Right atrium auricular region (tissue), 2 donors: Measurements from ENCODE around the gene LAMB4. TPM values are rescaled to one million over a fixed set of nuclear protein-coding genes. Genes with fewer than 3 reads are reported as not detected.

Experiments
- DNase-seq: peaks from one replicate; pipeline ENCODE4 v3.0.0-alpha.2; 2019; ENCODE audit warnings: low spot score
- H3K27ac ChIP-seq, 2 donors: fragments of 200-600 bp; sonication (generic); 1 replicate in 1 of 2; 2 replicates in 1 of 2; pipeline ENCODE4 v1.5.1; 2016 to 2019
- H3K27me3 ChIP-seq, 2 donors: fragments of 200-600 bp; sonication (generic); one replicate each; pipeline versions ENCODE4 v1.5.1 to v1.6.0; 2017 to 2019
- H3K36me3 ChIP-seq: fragments of 200-600 bp; sonication (generic); one replicate; pipeline ENCODE4 v1.5.1; 2016
- H3K4me1 ChIP-seq, 2 donors: fragments of 200-600 bp; sonication (generic); one replicate each; pipeline versions ENCODE4 v1.5.1 to v1.6.0; 2017 to 2019
- H3K4me3 ChIP-seq, 2 donors: fragments of 200-600 bp; sonication (generic); 1 replicate in 1 of 2; 2 replicates in 1 of 2; pipeline ENCODE4 v1.5.1; 2017 to 2019; ENCODE audit warnings: mild to moderate bottlenecking in 1 of 2, moderate library complexity in 1 of 2
- H3K9me3 ChIP-seq, 2 donors: fragments of 200-600 bp; sonication (generic); one replicate each; pipeline ENCODE4 v1.5.1; 2019
- total RNA-seq, 2 donors: library from RNA; depleted of rRNA; stranded (reverse); fragments of >200 nt; gene quantifications; one replicate each; pipeline ENCODE4 v1.1.0, GENCODE V29; 2016
- TF ChIP-seq, protein P1 (sequence below), 2 donors: fragments of 200-600 bp; sonication (generic); IDR thresholded peaks; one replicate each; pipeline ENCODE4 v1.5.1; 2019; ENCODE audit warnings: antibody characterized with exemption in 2 of 2

Gene LAMB4
- total RNA-seq, 2 donors from 2014 or later, result not detected

DNA sequence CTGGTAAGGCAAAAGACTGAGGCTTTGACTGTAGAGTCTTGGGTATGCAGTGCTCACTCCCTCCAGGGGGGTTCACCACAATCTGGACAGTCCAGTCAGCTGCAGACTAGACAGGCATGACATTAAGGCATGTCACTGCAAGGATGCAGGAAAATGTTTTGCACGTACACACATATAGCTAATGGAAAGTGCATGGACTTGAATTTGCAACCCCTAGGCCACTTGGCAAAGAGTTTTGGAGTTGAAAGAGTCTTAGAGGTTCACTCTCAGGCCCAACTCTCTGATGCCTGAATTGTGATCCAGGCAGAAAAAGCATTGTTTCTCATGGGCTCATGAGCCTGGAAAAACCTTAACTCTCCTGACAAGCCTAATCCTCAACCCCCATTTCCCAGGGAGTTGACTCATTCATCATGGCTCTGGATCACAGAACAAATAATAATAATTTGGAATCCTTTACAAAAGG lies 51.9 kb downstream of the LAMB4 start:
- TF ChIP-seq, protein P1, sequence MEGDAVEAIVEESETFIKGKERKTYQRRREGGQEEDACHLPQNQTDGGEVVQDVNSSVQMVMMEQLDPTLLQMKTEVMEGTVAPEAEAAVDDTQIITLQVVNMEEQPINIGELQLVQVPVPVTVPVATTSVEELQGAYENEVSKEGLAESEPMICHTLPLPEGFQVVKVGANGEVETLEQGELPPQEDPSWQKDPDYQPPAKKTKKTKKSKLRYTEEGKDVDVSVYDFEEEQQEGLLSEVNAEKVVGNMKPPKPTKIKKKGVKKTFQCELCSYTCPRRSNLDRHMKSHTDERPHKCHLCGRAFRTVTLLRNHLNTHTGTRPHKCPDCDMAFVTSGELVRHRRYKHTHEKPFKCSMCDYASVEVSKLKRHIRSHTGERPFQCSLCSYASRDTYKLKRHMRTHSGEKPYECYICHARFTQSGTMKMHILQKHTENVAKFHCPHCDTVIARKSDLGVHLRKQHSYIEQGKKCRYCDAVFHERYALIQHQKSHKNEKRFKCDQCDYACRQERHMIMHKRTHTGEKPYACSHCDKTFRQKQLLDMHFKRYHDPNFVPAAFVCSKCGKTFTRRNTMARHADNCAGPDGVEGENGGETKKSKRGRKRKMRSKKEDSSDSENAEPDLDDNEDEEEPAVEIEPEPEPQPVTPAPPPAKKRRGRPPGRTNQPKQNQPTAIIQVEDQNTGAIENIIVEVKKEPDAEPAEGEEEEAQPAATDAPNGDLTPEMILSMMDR (IDR thresholded peaks at IDR 0.05), result no peak
- Histone ChIP-seq H3K27ac (no peak overlapping the region), H3K27me3 (no peaks in the 10 kb centered on the region)

DNA sequence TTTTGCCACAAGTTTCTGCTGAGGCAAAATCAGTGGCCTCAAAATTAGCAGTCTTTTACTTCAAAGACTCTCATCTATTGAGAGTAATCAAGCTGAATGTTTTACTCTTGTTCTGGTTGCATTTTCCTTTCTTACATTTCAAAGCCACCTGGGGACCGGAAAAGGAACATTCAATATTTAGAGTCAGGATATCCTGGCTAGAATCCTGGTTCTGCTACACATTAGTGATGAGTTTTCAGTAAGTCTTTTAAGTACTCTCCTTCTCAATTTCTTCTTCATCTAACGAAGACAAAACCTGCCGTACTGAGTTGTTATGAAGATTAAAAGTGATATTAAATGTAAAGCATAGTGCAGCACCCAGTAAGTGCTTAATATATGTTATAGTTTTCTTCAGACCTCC lies 52.5 kb downstream of the LAMB4 start:
- no peak overlapping the region for H3K27ac ChIP-seq
- TF ChIP-seq, protein P1 (IDR thresholded peaks at IDR 0.05), result no peak
- no peaks in the 10 kb centered on the region for H3K27me3 ChIP-seq
- no peak for DNase-seq
- no peak overlapping the region for H3K4me3 ChIP-seq
- peaks cover 0 to 7% of the 10 kb centered on the region in 2 donors for H3K9me3 ChIP-seq
- no peaks in the 10 kb centered on the region for H3K36me3 ChIP-seq
- H3K4me1 ChIP-seq, result no peaks in the 10 kb centered on the region

More for the DNA sequence above, 51.9 kb downstream of the LAMB4 start:
- DNase-seq, result no peak
- Histone ChIP-seq H3K4me3 (no peak overlapping the region), H3K36me3 (no peaks in the 10 kb centered on the region), H3K4me1 (no peaks in the 10 kb centered on the region), H3K9me3 (peaks cover 0 to 7% of the 10 kb centered on the region in 2 donors)

DNA sequence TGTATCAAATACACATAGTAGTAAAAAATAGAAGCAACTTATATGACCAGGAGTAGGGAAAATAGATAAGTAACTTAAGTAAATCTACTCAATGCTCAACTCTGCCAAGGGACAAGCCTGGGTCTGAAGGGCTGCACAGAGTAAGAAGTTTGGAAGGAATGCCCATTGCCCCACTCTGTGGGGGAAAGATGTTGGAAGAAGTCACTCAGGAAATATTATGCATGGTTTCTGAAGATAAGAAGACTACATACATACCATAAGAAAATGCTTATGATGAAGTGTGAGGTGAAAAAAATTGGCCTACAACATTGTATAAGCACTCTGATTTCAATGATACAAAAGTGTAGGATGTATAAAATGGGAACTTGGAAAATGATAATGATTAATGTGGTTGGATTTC lies 54.0 kb downstream of the LAMB4 start:
- TF ChIP-seq, protein P1 (IDR thresholded peaks at IDR 0.05), result no peak
- H3K4me1 ChIP-seq, result no peaks in the 10 kb centered on the region

DNA sequence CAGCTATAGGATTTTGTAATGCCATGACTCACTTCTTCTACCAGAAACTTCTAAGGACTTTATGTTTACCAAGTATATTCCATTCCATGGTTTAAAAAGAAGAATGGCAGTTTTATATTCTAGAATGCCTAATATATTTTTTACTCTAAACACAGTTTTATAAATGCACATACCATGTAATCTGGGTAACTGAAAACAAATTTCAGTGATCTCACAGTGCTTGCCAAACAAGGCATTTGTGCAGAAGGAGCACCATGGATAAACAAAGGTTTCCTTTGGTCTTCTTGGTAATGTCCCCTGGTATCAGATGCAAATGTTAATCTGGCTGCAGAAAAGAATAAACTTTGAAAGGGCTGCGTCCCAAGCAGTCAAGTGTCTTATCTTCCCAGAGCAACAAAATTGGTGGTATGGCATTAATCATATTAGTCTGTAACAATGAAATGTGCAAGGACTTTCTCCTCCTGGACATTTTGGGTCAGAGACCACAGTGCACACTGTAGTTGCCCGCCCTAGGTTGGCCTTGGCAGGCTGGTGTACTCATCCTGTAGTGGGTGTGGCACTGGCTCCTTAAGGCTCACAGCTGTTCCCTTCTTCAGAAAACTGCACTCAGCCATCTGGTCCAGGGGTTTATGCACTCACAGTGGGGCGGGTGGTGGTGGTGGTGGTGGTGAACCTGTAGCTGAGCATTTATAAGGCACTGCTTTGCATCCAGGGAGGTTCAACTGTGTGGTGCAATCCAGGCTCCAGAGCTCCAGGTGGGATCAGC lies 56.7 kb downstream of the LAMB4 start:
- Histone ChIP-seq H3K9me3 (no peaks in the 10 kb centered on the region), H3K27me3 (no peaks in the 10 kb centered on the region), H3K36me3 (no peaks in the 10 kb centered on the region), H3K4me3 (no peak overlapping the region), H3K4me1 (no peaks in the 10 kb centered on the region), H3K27ac (no peak overlapping the region)
- no peak for DNase-seq
- TF ChIP-seq, protein P1 (IDR thresholded peaks at IDR 0.05), result no peak

More for the DNA sequence above, 54.0 kb downstream of the LAMB4 start:
- DNase-seq, result no peak
- H3K9me3 ChIP-seq, result no peaks in the 10 kb centered on the region
- no peaks in the 10 kb centered on the region for H3K36me3 ChIP-seq
- no peak overlapping the region for H3K27ac ChIP-seq
- H3K27me3 ChIP-seq, result no peaks in the 10 kb centered on the region
- H3K4me3 ChIP-seq, result no peak overlapping the region

DNA sequence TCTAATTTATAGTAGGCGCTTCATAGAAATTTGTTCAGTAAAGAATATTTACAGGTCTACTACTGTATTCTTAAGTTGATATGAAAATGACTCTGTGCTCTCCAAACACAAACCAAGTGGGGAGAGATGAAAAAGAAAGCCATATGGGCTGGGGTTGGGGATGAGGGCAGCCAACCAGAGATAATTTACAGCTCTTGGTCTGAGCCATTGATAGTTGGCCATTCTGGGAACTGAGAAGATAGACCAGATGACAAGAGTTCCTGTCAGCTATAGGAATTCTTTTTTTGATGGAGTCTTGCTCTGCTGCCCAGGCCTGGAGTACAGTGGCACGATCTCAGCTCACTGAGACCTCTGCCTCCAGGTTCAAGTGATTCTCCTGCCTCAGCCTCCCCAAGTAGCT lies 57.4 kb downstream of the LAMB4 start:
- DNase-seq, result no peak
- Histone ChIP-seq H3K4me3 (no peak overlapping the region), H3K4me1 (no peaks in the 10 kb centered on the region), H3K27me3 (no peaks in the 10 kb centered on the region), H3K27ac (no peak overlapping the region), H3K36me3 (no peaks in the 10 kb centered on the region), H3K9me3 (no peaks in the 10 kb centered on the region)
- TF ChIP-seq, protein P1 (IDR thresholded peaks at IDR 0.05), result no peak
